Measurements from ENCODE around the gene KRT79. TPM values are rescaled to one million over a fixed set of nuclear protein-coding genes. Genes with fewer than 3 reads are reported as not detected.

KRT79 gene
- total RNA-seq, 1 experiment from 2014 or later, result not detected

- Histone ChIP-seq H3K27me3 (ENCODE audit: control insufficient read depth, insufficient read depth, low read length) (no peaks in the 10 kb centered on the region; the same call in 1 of the 2 replicates), H3K36me3 (replicated peaks; ENCODE audit: control insufficient read depth, insufficient read depth, low read length) (no peaks in the 10 kb centered on the region), H3K4me3 (ENCODE audit: insufficient read depth, low read depth, low read length) (no peak overlapping the region)
- DNase-seq, result no peak
Observed at GRCh38 chr12:52832985-52833905, 866 bp downstream of the KRT79 start.

DNA sequence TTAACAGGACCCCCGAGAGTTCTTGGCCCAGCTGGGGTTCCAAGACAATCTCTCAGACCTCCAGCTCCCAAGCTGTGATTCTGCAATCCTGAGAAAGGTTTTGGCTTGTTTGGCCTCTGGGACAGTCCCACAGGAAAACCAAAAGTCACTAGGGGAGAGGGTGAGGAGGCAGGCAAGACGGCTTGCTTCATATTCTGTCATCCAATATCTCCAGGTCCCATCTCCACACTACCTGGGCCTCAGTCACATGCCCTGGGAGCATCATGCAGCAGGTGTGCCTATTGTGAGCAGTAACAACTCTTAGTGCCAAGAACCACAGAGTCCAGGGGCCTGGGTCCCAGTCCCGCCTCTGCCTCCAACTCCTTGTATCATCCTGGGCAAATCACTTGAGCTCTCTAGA, 1.7 kb downstream of the KRT79 start:
- DNase-seq, result no peak
- H3K27me3 ChIP-seq (ENCODE audit: control insufficient read depth, insufficient read depth, low read length), result no peaks in the 10 kb centered on the region; the same call in 1 of the 2 replicates
- H3K4me3 ChIP-seq (ENCODE audit: insufficient read depth, low read depth, low read length), result no peak overlapping the region
- H3K36me3 ChIP-seq (replicated peaks; ENCODE audit: control insufficient read depth, insufficient read depth, low read length), result no peaks in the 10 kb centered on the region

DNA sequence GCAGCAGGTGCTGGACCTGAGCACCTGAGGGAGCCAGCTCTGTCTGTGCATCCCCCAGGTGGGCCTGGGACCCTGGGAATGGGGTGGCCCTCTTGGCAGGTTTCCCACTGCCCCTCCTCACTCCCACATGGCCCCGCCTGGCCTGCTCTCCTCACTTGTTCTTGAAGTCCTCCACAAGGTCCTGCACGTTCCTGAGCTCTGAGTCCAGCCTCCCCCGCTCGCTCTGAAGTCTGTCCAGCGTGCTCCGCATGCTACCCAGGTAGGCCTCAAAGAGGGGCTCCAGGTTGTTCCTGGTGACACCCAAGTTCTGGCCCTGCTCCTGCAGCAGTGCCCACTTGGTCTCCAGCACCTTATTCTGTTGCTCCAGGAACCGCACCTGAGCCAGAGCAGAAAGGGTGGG, 2.9 kb downstream of the KRT79 start:
- no peak overlapping the region for H3K4me3 ChIP-seq (ENCODE audit: insufficient read depth, low read depth, low read length)
- DNase-seq, result no peak
- no peaks in the 10 kb centered on the region for H3K36me3 ChIP-seq (replicated peaks; ENCODE audit: control insufficient read depth, insufficient read depth, low read length)
- no peaks in the 10 kb centered on the region; the same call in 1 of the 2 replicates for H3K27me3 ChIP-seq (ENCODE audit: control insufficient read depth, insufficient read depth, low read length)

GRCh38 chr12:52829986-52830770, 3.9 kb downstream of the KRT79 start:
- H3K27me3 ChIP-seq (ENCODE audit: control insufficient read depth, insufficient read depth, low read length), result no peaks in the 10 kb centered on the region; the same call in 1 of the 2 replicates
- no peak for DNase-seq
- H3K4me3 ChIP-seq (ENCODE audit: insufficient read depth, low read depth, low read length), result no peak overlapping the region
- no peaks in the 10 kb centered on the region for H3K36me3 ChIP-seq (replicated peaks; ENCODE audit: control insufficient read depth, insufficient read depth, low read length)

DNA sequence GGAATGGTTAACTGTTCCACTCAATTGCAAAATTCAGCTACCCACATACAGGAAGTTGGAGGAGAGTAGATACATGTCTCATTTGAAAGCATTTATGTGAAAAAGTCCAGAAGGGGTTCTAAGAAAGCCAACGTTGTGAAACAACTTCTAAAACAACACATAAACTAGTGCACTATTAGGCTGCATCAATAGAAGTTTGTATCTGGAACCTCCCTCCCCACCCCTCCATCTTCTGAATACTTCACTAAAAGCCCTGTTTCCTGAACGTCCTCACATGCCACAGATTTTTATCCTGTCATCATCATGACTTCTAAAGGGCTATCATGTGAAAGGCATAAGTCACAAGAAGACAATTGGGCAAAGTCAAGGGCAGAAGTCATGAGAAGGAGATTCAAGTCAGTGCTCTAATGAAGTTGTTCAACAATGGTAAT, 5.5 kb downstream of the KRT79 start:
- H3K36me3 ChIP-seq (replicated peaks; ENCODE audit: control insufficient read depth, insufficient read depth, low read length), result no peaks in the 10 kb centered on the region
- no peak overlapping the region for H3K4me3 ChIP-seq (ENCODE audit: insufficient read depth, low read depth, low read length)
- no peaks in the 10 kb centered on the region; the same call in 1 of the 2 replicates for H3K27me3 ChIP-seq (ENCODE audit: control insufficient read depth, insufficient read depth, low read length)
- no peak for DNase-seq

GRCh38 chr12:52828156-52828555, 6.0 kb downstream of the KRT79 start:
- Histone ChIP-seq H3K36me3 (replicated peaks; ENCODE audit: control insufficient read depth, insufficient read depth, low read length) (no peaks in the 10 kb centered on the region), H3K27me3 (ENCODE audit: control insufficient read depth, insufficient read depth, low read length) (no peaks in the 10 kb centered on the region; the same call in 1 of the 2 replicates), H3K4me3 (ENCODE audit: insufficient read depth, low read depth, low read length) (no peak overlapping the region)
- DNase-seq, result no peak

DNA sequence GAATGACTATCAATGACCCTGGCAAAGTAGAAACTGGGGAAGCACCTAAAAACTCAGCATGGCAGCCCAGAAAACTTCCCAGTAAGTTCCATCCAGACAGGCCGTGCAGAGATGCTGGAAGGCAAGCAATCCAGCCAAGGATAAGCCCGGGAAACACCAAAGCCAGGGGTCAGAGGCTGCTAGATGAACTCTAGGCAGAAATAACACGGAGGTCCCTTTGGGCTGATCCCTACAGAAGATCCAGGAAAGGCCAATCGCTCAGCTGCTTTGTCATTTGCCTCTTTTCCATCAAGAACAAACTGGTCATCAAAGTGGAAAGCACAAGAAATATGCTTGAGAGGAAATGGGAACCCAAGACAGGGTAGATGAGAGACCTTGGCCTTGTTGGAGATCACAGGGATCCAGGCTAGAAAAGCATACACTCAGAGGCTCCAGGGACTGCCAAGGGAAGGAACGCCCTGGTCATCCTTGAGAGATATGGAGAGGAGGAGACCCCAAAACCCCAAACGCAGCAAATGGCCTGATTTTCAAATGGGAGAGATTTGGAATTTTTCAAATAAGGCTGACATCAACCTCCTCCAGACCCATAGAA, 6.5 kb downstream of the KRT79 start:
- DNase-seq, result no peak
- Histone ChIP-seq H3K27me3 (ENCODE audit: control insufficient read depth, insufficient read depth, low read length) (no peaks in the 10 kb centered on the region; the same call in 1 of the 2 replicates), H3K4me3 (ENCODE audit: insufficient read depth, low read depth, low read length) (no peak overlapping the region), H3K36me3 (replicated peaks; ENCODE audit: control insufficient read depth, insufficient read depth, low read length) (no peaks in the 10 kb centered on the region)

- no peaks in the 10 kb centered on the region for H3K36me3 ChIP-seq (replicated peaks; ENCODE audit: control insufficient read depth, insufficient read depth, low read length)
- no peak for DNase-seq
- no peaks in the 10 kb centered on the region; the same call in 1 of the 2 replicates for H3K27me3 ChIP-seq (ENCODE audit: control insufficient read depth, insufficient read depth, low read length)
- no peak overlapping the region for H3K4me3 ChIP-seq (ENCODE audit: insufficient read depth, low read depth, low read length)
Observed at GRCh38 chr12:52826611-52827498, 7.3 kb downstream of the KRT79 start.

DNA sequence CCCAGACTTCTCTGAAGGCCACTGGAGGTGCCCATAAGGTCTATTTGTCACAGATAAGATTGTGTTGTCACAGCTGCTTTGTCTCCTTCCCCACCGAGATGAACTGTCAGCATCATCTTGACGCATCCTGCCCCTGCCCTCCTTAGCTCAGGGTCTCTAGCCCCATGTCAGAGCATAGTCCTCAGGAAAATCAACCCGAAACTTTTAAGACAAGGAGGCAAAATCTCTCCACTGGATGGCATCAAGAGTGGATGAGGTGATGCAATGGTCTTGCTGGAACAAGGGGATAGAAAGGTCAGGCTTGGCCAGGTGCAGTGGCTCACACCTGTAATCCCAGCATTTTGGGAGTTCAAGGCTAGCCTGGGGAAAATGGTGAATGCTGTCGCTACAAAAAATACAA, 8.2 kb downstream of the KRT79 start:
- no peaks in the 10 kb centered on the region; the same call in 1 of the 2 replicates for H3K27me3 ChIP-seq (ENCODE audit: control insufficient read depth, insufficient read depth, low read length)
- H3K36me3 ChIP-seq (replicated peaks; ENCODE audit: control insufficient read depth, insufficient read depth, low read length), result no peaks in the 10 kb centered on the region
- H3K4me3 ChIP-seq (ENCODE audit: insufficient read depth, low read depth, low read length), result no peak overlapping the region
- DNase-seq, result no peak

DNA sequence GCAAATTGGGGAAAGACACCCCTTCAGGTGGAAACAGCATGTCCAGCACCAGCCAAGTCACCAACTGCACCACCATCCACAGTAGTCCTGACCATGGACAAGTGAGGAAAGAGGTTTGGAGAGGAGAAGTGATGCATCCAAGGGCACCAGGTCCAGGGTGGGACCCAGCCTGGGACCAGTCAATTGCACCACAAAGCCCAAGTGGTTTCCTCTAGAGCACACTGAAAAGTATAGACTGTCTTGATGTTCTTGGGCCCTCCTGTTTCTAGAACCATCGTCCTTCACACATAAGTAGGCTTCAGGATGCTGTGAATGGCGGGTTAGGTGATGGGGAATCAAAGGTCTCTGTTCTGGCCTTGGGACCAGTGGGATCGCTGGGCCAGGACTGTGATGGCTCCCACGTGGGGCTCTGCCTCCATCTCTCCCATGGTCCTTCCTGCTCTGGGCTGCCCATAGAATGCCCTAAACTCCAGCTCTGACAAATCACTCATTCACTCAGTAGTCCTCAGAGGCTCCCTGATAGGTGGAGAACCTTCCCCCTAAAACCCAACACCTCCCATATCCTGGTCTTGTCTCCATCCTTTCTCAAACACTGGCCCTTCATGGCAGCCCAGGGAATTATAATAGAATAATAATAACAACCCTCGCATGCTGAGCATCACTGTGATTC, 9.2 kb downstream of the KRT79 start:
- Histone ChIP-seq H3K27me3 (ENCODE audit: control insufficient read depth, insufficient read depth, low read length) (no peaks in the 10 kb centered on the region; the same call in 1 of the 2 replicates), H3K36me3 (replicated peaks; ENCODE audit: control insufficient read depth, insufficient read depth, low read length) (no peaks in the 10 kb centered on the region), H3K4me3 (ENCODE audit: insufficient read depth, low read depth, low read length) (no peak overlapping the region)
- DNase-seq, result no peak

DNA sequence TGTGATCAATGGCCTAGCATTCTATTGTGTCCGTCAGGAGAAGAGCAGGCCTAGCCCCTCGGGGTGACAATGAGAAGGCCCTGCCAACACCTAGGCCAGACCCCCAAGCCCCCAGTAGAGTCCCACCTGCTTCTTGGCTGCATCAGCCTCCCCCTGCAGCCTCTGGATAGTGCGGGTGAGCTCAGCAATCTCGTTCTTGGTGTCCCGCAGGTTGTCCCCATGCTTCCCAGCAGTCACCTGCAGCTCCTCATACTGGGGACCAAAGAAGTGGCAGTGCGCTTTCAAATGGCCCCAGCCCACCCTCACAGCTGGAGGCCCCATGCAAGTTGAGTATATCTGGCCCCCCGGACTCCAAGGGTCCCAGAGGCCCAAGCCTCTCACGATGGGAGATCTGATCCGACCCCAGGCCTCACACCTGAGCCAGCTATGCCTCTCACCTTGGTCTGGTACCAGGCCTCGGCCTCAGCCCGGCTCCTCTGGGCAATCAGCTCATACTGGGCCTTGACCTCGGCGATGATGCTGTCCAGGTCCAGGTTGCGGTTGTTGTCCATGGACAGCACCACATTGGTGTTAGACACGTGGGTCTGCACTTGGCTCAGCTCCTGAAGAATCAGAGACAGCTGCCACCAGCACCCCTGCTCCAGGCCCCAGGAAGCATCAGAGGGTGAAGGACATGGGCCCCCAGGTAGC, 10.2 kb downstream of the KRT79 start:
- no peaks in the 10 kb centered on the region for H3K27me3 ChIP-seq (ENCODE audit: control insufficient read depth, insufficient read depth, low read length)
- no peak overlapping the region for H3K4me3 ChIP-seq (ENCODE audit: insufficient read depth, low read depth, low read length)
- no peak for DNase-seq
- no peaks in the 10 kb centered on the region for H3K36me3 ChIP-seq (replicated peaks; ENCODE audit: control insufficient read depth, insufficient read depth, low read length)

DNA sequence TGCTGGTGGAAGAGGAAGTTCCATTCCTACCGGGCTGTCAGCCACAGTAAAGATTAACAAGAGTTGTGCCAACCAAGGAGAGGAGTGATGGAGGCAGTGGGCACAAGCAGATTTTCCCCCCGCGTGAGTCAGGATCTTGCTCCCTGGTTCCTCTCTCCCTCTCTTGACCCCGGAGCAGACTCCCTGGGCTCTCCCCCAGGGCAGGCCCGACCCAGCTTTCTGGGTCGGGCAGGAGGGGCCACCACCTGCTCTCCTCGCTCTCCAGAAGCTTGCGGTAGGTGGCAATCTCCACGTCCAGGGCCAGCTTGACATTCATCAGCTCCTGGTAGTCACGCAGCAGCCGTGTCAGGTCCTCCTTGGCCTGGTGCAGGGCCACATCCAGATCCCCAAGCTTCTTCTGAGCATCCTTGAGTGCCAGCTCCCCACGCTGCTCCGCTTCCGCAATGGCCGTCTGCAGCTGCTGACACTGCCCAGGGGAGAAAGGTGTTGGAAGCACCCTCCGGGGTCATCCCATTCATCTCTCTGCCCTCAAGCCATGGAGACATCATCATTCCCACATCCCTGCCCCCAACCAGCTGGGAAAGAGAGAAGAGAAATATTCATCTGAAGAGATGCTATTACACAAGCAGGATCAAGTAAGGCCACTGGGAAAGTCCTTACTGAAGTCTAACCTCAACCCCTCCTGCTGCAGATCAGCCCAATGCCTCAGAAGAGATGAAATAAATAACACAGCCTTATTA, 11.2 kb downstream of the KRT79 start:
- no peak overlapping the region for H3K4me3 ChIP-seq (ENCODE audit: insufficient read depth, low read depth, low read length)
- no peaks in the 10 kb centered on the region for H3K36me3 ChIP-seq (replicated peaks; ENCODE audit: control insufficient read depth, insufficient read depth, low read length)
- H3K27me3 ChIP-seq (ENCODE audit: control insufficient read depth, insufficient read depth, low read length), result no peaks in the 10 kb centered on the region
- DNase-seq, result peak; percentile 30

All from H7 (cell line).